HG02973 (cell line): ENCODE measurements around the gene RFX2.
"Not testable (repeated sequence)": the region's sequence is repeated elsewhere in the genome, so short reads cannot be mapped to it uniquely, and the experiment has no call there.

ENCODE experiments used
- ATAC-seq: cut with Tn5 transposase; IDR thresholded peaks from one replicate; pipeline ENCODE4 v1.9.1; 2021; ENCODE audit warnings: moderate library complexity; ENCODE audit not compliant: unreplicated experiment

Gene RFX2

GRCh38 chr19:6110360-6110977, at the start of gene RFX2:
RFX2 (minus strand) TSS chr19:6110500; CDS start chr19:6047496, 63,004 bp downstream.
- ATAC-seq, result peak; percentile 88

GRCh38 chr19:6156033-6156432, 45.7 kb upstream of the RFX2 start:
- ATAC-seq, result no peak

GRCh38 chr19:6150289-6150688, 40.0 kb upstream of the RFX2 start:
- ATAC-seq, result no peak

DNA sequence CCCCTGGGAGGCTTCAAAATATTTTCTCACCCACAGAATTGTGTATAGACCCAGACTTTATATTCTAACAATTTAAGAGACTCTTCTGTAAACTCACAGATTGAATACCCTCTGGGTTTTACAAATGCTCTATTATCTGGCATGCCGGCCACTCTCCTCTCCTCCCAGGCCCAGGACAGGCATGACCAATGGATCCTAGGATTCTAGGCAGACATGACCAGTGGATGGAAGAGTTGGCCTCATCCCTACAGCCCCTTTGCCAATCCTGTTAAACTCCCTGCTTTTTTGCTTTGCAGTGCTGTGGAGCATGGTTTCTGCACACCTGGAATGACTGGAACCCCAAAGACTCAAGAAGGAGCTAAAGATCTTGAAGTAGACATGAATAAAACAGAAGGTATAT, 30.9 kb upstream of the RFX2 start:
- ATAC-seq, result no peak

DNA sequence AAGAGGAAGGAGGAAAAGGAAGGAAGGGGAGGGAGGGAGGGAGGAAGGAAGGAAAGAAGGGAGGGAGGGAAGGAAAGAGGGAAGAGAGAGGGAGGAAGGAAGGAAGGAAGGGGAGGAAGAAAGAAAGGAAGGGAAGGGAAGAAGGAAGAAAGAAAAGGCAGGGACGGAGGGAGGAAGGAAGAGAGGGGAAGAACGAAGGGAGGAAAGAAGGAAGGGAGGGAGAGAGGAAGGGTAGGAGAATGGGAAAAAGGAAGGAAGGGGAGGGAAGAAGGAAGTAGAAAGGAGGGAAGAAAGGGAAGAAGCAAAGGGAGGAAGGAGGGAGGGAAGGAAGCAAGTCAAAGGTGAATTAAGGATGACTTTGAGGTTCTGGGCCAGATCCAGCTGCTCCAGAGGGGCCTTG, 28.2 kb upstream of the RFX2 start:
- ATAC-seq, result no peak

DNA sequence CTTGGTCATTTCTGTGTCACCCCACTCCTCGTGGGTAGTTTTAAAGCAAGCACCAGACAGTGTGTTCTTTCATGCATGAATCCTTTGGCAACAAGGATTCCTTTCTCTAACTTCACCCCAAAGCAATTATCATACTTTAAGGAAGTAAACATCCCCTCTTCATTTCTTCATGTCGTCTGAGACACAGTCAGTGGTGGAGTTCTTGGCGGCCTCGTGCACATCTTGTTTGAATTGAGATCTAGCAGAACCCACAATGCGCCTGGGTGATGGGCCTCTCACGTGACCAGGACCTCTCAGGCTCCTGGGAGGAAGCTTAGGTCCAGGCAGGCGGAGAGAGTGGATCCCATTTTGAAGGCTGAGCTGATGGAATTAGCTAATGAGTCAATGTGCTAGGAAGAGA, 27.8 kb upstream of the RFX2 start:
- no peak for ATAC-seq

DNA sequence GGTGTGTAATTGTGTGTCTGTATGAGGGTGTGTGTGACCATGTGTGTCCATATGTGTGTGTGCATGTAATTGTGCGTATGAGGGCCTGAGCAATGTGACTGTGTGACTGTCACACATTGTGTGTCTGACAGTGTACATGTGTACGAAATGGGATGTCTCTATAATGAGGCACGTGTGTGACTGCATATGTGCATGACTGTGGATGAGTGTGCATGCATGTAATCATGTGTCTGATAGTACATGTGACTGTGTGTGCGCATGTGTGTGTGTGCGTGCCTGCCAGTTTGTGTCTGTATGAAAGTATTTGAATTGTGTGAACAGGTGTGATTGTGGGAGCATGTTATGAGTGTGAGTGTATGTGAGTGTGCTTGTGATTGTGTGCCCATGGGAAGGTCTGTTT, 22.9 kb upstream of the RFX2 start:
- no peak for ATAC-seq

- ATAC-seq, result no peak
Observed at GRCh38 chr19:6132482-6132881, 22.2 kb upstream of the RFX2 start.

DNA sequence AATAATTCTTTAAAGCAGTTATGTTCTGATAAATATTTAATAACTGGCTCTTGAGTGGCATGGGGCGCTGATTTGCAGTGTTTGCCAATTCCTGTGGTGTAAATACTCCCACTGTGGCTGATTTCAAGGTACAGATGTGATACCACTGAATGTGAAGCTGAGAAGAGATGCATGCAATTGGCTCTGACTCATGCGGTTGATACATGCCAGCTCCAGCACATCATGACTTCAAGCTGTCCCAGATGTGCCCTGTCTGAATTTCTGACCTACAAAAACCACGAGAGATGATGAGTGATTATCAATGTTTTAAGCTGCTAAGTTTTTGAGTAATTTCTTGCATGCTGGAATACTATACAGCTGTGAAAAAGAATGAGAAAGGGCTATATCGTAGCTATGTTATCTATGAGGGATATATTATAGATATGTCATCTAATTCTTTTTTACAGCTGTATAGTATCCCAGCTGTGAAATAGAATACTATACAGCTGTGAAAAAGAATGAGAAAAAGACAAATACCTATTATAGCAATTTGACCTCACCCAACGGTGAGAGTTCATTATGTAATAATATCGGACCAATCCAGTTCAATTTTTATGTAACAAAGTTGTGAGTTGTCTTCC, 17.5 kb upstream of the RFX2 start:
- no peak for ATAC-seq

DNA sequence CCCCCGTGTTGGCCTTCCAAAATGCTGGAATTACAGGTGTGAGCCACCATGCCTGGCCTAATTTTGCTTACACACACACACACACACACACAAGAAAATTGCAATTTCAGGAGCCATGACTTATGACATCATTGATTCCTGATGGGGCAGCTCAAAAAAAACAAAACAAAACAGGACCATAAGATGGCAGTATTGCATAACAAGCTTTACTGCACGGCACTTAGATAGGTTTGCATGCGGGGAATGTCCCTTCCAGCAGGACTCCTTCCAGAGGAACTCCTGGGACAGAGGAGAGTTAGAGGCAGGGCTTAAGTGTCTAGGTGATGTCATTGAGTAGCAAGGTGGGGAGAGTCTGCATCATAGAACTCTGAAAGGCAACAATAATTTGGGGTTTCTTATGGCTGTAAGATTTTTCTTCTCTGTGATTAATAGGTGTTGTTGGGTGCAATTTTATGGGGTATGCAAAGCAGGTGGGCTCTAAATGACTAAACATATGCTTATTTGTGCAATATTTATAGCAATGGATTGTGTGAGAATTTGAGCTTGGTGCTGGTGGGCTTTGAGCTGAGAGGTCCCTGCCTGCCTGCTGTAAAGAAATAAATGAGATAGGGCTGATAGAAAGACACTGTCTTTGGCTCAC, 16.2 kb upstream of the RFX2 start:
- ATAC-seq, result peak; percentile 56

- ATAC-seq, result no peak
Observed at GRCh38 chr19:6125571-6125989, 15.3 kb upstream of the RFX2 start.

DNA sequence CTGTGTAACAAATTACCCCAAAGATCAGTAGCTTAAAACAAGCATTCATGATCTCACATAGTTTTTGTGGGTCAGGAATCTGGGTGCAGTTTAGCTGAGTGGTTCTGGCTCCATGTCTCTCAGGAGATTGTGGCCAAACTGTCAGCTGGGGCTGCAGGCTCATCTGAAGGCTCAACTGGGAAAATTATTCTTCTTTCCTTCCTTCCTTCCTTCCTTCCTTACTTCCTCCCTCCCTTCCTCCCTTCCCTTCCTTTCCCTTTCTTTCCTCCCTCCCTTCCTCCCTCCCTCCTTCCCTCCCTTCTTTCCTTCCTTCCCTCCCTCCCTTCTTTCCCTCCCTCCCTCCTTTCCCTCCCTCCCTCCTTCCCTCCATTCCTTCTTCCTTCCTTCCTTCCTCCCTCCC, 8.7 kb upstream of the RFX2 start:
- ATAC-seq, result no peak

- ATAC-seq, result no peak
Observed at GRCh38 chr19:6118043-6118442, 7.7 kb upstream of the RFX2 start.

- ATAC-seq, result no peak
Observed at GRCh38 chr19:6117534-6117933, 7.2 kb upstream of the RFX2 start.

- no peak for ATAC-seq
Observed at GRCh38 chr19:6116749-6117430, 6.6 kb upstream of the RFX2 start.

GRCh38 chr19:6115992-6116391, 5.7 kb upstream of the RFX2 start:
- ATAC-seq, result no peak

- no peak for ATAC-seq
Observed at GRCh38 chr19:6113616-6114188, 3.4 kb upstream of the RFX2 start.

- no peak for ATAC-seq
Observed at GRCh38 chr19:6109947-6110346, 353 bp downstream of the RFX2 start.

- ATAC-seq, result no peak
Observed at GRCh38 chr19:6108721-6109633, 1.3 kb downstream of the RFX2 start.

DNA sequence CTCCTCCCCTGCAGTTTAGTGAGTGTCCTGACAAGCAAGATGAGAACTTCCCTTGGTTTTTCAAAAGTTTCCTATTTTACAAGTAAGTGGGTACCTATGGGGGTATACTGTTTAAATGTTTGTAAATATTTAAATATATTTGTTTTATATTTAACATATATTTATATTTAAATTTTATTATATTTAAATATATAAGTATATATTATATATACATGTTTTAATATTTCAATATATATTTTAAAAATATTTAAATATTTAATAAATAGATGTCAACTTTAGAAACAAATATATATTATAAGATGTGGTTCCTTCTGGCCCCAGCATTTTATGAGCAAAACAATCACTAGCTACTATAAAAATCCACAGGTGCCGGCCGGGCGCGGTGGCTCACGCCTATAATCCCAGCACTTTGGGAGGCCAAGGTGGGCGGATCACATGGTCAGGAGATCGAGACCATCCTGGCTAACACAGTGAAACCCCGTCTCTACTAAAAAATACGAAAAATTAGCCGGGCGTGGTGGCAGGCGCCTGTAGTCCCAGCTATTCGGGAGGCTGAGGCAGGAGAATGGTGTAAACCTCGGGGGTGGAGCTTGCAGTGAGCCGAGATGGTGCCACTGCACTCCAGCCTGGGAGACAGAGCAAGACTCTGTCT, 3.5 kb downstream of the RFX2 start:
- ATAC-seq, result not testable (repeated sequence)
